ENCODE results near the gene SULT1A1. TPM values are rescaled to one million over a fixed set of nuclear protein-coding genes. Genes with fewer than 3 reads are reported as not detected.
"Not testable (repeated sequence)": the region's sequence is repeated elsewhere in the genome, so short reads cannot be mapped to it uniquely, and the experiment has no call there.

SULT1A1 gene
- total RNA-seq, 4 donors from 2014 or later = 44.1 to 80.8 (median 56.7) TPM

GRCh38 chr16:28597692-28598261 lies 12.1 kb downstream of the SULT1A1 start:
- no peak for DNase-seq (ENCODE audit: low spot score)
- no peak for ATAC-seq (ENCODE audit: low FRiP score)
- TF ChIP-seq CTCF (IDR thresholded peaks at IDR 0.05) = no peak

- TF ChIP-seq CTCF (IDR thresholded peaks at IDR 0.05) = no peak
- no peak for DNase-seq (ENCODE audit: low spot score)
- ATAC-seq (ENCODE audit: low FRiP score) = peak; percentile 42
These were observed 12.8 kb downstream of the SULT1A1 start, which contains the start of gene SULT1A2 for GRCh38 chr16:28596840-28597691. Gene SULT1A2 (minus strand): TSS chr16:28597050. CDS start chr16:28595930, 1,120 bp downstream.

GRCh38 chr16:28596115-28596630 lies 13.7 kb downstream of the SULT1A1 start:
- ATAC-seq (ENCODE audit: low FRiP score) (no peak), DNase-seq (ENCODE audit: low spot score) (no peak)
- no peak for TF ChIP-seq CTCF (IDR thresholded peaks at IDR 0.05)

- ATAC-seq (ENCODE audit: low FRiP score); DNase-seq (ENCODE audit: low spot score): not testable (repeated sequence)
These were observed 14.4 kb downstream of the SULT1A1 start for GRCh38 chr16:28595451-28595850.

GRCh38 chr16:28592979-28593553 lies 16.8 kb downstream of the SULT1A1 start:
- TF ChIP-seq CTCF (IDR thresholded peaks at IDR 0.05) = no peak

GRCh38 chr16:28592511-28592910 lies 17.3 kb downstream of the SULT1A1 start:
- no peak for TF ChIP-seq CTCF (IDR thresholded peaks at IDR 0.05)
- DNase-seq (ENCODE audit: low spot score) (no peak), ATAC-seq (ENCODE audit: low FRiP score) (no peak)

More at GRCh38 chr16:28592979-28593553, 16.8 kb downstream of the SULT1A1 start:
- no peak for DNase-seq (ENCODE audit: low spot score)
- ATAC-seq (ENCODE audit: low FRiP score) = no peak

- ATAC-seq (ENCODE audit: low FRiP score) (no peak), DNase-seq (ENCODE audit: low spot score) (no peak)
- no peak for TF ChIP-seq CTCF (IDR thresholded peaks at IDR 0.05)
These were observed 18.5 kb downstream of the SULT1A1 start for GRCh38 chr16:28591355-28591754.
